ENCODE results near the gene SSB. TPM values are rescaled to one million over a fixed set of nuclear protein-coding genes. Genes with fewer than 3 reads are reported as not detected.

The SSB gene
- total and polyA plus RNA-seq, 3 donors from 2014 or later, result 18.0 to 67.2 (median 56.5) TPM

GRCh38 chr2:169761970-169762292, 36.7 kb upstream of the SSB start:
- 88 to 99% methylated on average over 6 of the region's 6 CpGs for WGBS, 2 donors
- TF ChIP-seq POLR2A (IDR thresholded peaks at IDR 0.05) (no peak), CTCF (IDR thresholded peaks at IDR 0.05) (no peak)
- intact Hi-C loops (cut with DNase I; ENCODE audit: low total_unique reads), result no loop called here
- Histone ChIP-seq H3K27me3 (no peaks in the 10 kb centered on the region), H3K4me3 (no peak overlapping the region), H3K4me1 (peaks cover 5% of the 10 kb centered on the region), H3K36me3 (ENCODE audit: low read depth, missing control alignments) (no peaks in the 10 kb centered on the region), H3K27ac (no peak overlapping the region), H3K9me3 (no peaks in the 10 kb centered on the region)
- DNase-seq, result no peak

GRCh38 chr2:169765523-169765922, 33.1 kb upstream of the SSB start:
- Histone ChIP-seq H3K9me3 (no peaks in the 10 kb centered on the region), H3K4me1 (peaks cover 5% of the 10 kb centered on the region), H3K27ac (no peak overlapping the region), H3K4me3 (no peak overlapping the region), H3K36me3 (ENCODE audit: low read depth, missing control alignments) (no peaks in the 10 kb centered on the region), H3K27me3 (no peaks in the 10 kb centered on the region)
- no peak for DNase-seq
- TF ChIP-seq CTCF (IDR thresholded peaks at IDR 0.05) (no peak), POLR2A (IDR thresholded peaks at IDR 0.05) (no peak)
- intact Hi-C loops (cut with DNase I; ENCODE audit: low total_unique reads), result no loop called here
- 79 to 82% methylated on average over 6 of the region's 6 CpGs for WGBS, 2 donors

- no peaks in the 10 kb centered on the region for H3K36me3 ChIP-seq (ENCODE audit: low read depth, missing control alignments)
- TF ChIP-seq CTCF (IDR thresholded peaks at IDR 0.05), result peak; percentile 52 to 72 (median 69)
- no peak for TF ChIP-seq POLR2A (IDR thresholded peaks at IDR 0.05)
- H3K9me3 ChIP-seq, result no peaks in the 10 kb centered on the region
- H3K27ac ChIP-seq, result no peak overlapping the region
- peak; percentile 84 for DNase-seq
- intact Hi-C loops (cut with DNase I; ENCODE audit: low total_unique reads), result no loop called here
- no peaks in the 10 kb centered on the region for H3K27me3 ChIP-seq
- WGBS, 2 donors, result 10 to 25% methylated on average over 12 of the region's 12 CpGs
- no peak overlapping the region for H3K4me3 ChIP-seq
- peaks cover 5% of the 10 kb centered on the region for H3K4me1 ChIP-seq
Measured at GRCh38 chr2:169767243-169767888, 31.3 kb upstream of the SSB start.

GRCh38 chr2:169768262-169768995, 30.2 kb upstream of the SSB start:
- intact Hi-C loops (cut with DNase I; ENCODE audit: low total_unique reads), result no loop called here
- H3K36me3 ChIP-seq (ENCODE audit: low read depth, missing control alignments), result no peaks in the 10 kb centered on the region
- no peak for DNase-seq
- peaks cover 5% of the 10 kb centered on the region for H3K4me1 ChIP-seq
- H3K9me3 ChIP-seq, result no peaks in the 10 kb centered on the region
- peak overlapping the region; percentile 19 to 36 for H3K4me3 ChIP-seq
- no peak for TF ChIP-seq POLR2A (IDR thresholded peaks at IDR 0.05)
- no peak for TF ChIP-seq CTCF (IDR thresholded peaks at IDR 0.05)
- H3K27me3 ChIP-seq, result no peaks in the 10 kb centered on the region
- no peak overlapping the region for H3K27ac ChIP-seq
- 18 to 55% methylated on average over 27 to 59 of the region's 72 CpGs for WGBS, 2 donors

Data from testis (tissue), 3 donors.